Peyer's patch (tissue), 4 donors: ENCODE measurements around the gene ZNF783.

Experiments used
- POLR2A ChIP-seq, 2 donors: fragments of 450-650 bp; IDR thresholded peaks; one replicate each; pipeline ENCODE4 v1.5.1; 2017; ENCODE audit warnings: antibody characterized with exemption in 2 of 2, mild to moderate bottlenecking in 2 of 2, moderate library complexity in 2 of 2
- TF ChIP-seq, protein P1 (sequence below), 6 experiments: fragments of 450-650 bp in 4 of 6; fragments of 200-600 bp in 2 of 6; sonication (generic) in 1 of 6; IDR thresholded peaks; one replicate each; pipeline ENCODE4 v1.5.1; 2017 to 2019; ENCODE audit warnings: antibody characterized with exemption in 6 of 6, mild to moderate bottlenecking in 3 of 6, moderate library complexity in 1 of 6

DNA sequence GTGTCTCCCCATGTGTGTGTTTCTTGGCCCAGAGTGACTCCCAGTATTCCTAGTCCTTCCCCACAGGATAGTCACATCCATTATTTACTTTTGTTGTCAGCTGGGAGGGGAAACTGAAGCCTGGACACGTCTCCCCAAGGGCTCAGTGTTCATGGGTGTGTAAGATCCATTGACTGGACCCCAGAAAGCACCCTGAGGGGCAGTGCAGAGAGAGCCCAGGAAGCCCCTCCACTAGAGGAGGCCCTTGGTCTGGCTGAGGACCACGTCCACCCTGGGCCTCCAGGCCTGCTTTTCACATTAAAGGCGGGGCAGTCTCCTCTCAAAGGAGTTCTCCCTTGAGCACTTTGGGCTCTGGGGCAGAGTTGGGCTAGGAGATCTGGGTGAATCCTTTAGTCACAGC lies 21.3 kb downstream of the ZNF783 start:
- TF ChIP-seq, protein P1, sequence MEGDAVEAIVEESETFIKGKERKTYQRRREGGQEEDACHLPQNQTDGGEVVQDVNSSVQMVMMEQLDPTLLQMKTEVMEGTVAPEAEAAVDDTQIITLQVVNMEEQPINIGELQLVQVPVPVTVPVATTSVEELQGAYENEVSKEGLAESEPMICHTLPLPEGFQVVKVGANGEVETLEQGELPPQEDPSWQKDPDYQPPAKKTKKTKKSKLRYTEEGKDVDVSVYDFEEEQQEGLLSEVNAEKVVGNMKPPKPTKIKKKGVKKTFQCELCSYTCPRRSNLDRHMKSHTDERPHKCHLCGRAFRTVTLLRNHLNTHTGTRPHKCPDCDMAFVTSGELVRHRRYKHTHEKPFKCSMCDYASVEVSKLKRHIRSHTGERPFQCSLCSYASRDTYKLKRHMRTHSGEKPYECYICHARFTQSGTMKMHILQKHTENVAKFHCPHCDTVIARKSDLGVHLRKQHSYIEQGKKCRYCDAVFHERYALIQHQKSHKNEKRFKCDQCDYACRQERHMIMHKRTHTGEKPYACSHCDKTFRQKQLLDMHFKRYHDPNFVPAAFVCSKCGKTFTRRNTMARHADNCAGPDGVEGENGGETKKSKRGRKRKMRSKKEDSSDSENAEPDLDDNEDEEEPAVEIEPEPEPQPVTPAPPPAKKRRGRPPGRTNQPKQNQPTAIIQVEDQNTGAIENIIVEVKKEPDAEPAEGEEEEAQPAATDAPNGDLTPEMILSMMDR (IDR thresholded peaks at IDR 0.05) = no peak
- TF ChIP-seq POLR2A (IDR thresholded peaks at IDR 0.05) = no peak
